Activated T-cell treated with anti-CD3 and anti-CD28 coated beads, Interleukin-2, amount 50 U/mL, for 72 hours (primary cell): ENCODE results near the gene RERE. TPM values are rescaled to one million over a fixed set of nuclear protein-coding genes. Genes with fewer than 3 reads are reported as not detected.
"Not testable (repeated sequence)": the region's sequence is repeated elsewhere in the genome, so short reads cannot be mapped to it uniquely, and the experiment has no call there.

Experiments
- ATAC-seq, 2 donors: fragments of 150-1000 bp; cut with Tn5 transposase; replicated peaks in 1 of 2; 2 replicates each; pipeline ENCODE4 v1.10.0; 2021; ENCODE audit warnings: moderate library complexity in 2 of 2, mild to moderate bottlenecking in 1 of 2
- DNase-seq, 2 donors: peaks; one replicate each; pipeline ENCODE4 v3.0.0; 2021 to 2022; ENCODE audit warnings: mixed read lengths in 1 of 2
- H3K27ac Mint-ChIP-seq: one replicate; pipeline ENCODE4 v1.8.0; 2022; ENCODE audit warnings: mild to moderate bottlenecking, moderate library complexity, mixed read lengths
- H3K27me3 Mint-ChIP-seq: one replicate; pipeline ENCODE4 v1.8.0; 2022; ENCODE audit warnings: low read depth, mixed read lengths
- H3K36me3 Mint-ChIP-seq, 2 donors: one replicate each; pipeline ENCODE4 v1.8.0; 2022; ENCODE audit warnings: mixed read lengths in 2 of 2, mild to moderate bottlenecking in 1 of 2; ENCODE audit not compliant: insufficient read depth in 2 of 2
- H3K4me1 Mint-ChIP-seq: one replicate; pipeline ENCODE4 v1.8.0; 2022; ENCODE audit warnings: low read depth, mixed read lengths
- H3K4me3 Mint-ChIP-seq, 2 donors: one replicate each; pipeline ENCODE4 v1.8.0; 2022; ENCODE audit warnings: mild to moderate bottlenecking in 2 of 2, mixed read lengths in 2 of 2, moderate library complexity in 2 of 2
- H3K9me3 Mint-ChIP-seq, 2 donors: one replicate each; pipeline ENCODE4 v1.8.0; 2022; ENCODE audit warnings: mixed read lengths in 2 of 2
- total RNA-seq, 2 donors: library from RNA; stranded (reverse); gene quantifications; one replicate each; pipeline ENCODE4 v1.2.3, GENCODE V29; 2022

The RERE gene
- total RNA-seq, 2 donors from 2014 or later, result 98.7 to 105 TPM

GRCh38 chr1:8812081-8812480 lies 5.4 kb downstream of the RERE start:
- ATAC-seq (no peak), DNase-seq (no peak)
- Mint-ChIP-seq H3K9me3 (no peaks in the 10 kb centered on the region), H3K36me3 (peaks cover 2 to 3% of the 10 kb centered on the region in 2 donors), H3K27ac (no peak overlapping the region), H3K4me3 (no peak overlapping the region), H3K27me3 (no peaks in the 10 kb centered on the region), H3K4me1 (peaks cover 44% of the 10 kb centered on the region)

GRCh38 chr1:8810987-8811386 lies 6.5 kb downstream of the RERE start:
- Mint-ChIP-seq H3K9me3 (no peaks in the 10 kb centered on the region), H3K4me1 (peaks cover 35% of the 10 kb centered on the region), H3K4me3 (no peak overlapping the region), H3K27ac (no peak overlapping the region), H3K27me3 (no peaks in the 10 kb centered on the region), H3K36me3 (no peaks in the 10 kb centered on the region)
- DNase-seq, result no peak
- no peak for ATAC-seq

GRCh38 chr1:8809342-8809736 lies 8.1 kb downstream of the RERE start:
- ATAC-seq (no peak), DNase-seq (no peak)
- H3K9me3 Mint-ChIP-seq, result no peaks in the 10 kb centered on the region
- H3K36me3 Mint-ChIP-seq, result no peaks in the 10 kb centered on the region
- H3K27ac Mint-ChIP-seq, result no peak overlapping the region
- H3K4me1 Mint-ChIP-seq, result peaks cover 18% of the 10 kb centered on the region
- no peak overlapping the region for H3K4me3 Mint-ChIP-seq
- H3K27me3 Mint-ChIP-seq, result no peaks in the 10 kb centered on the region

- Mint-ChIP-seq H3K27ac (no peak overlapping the region), H3K9me3 (no peaks in the 10 kb centered on the region), H3K36me3 (no peaks in the 10 kb centered on the region), H3K4me3 (no peak overlapping the region), H3K4me1 (peaks cover 5% of the 10 kb centered on the region), H3K27me3 (no peaks in the 10 kb centered on the region)
- no peak for DNase-seq
- no peak for ATAC-seq
Observed at GRCh38 chr1:8807004-8807403, 10.4 kb downstream of the RERE start.

- no peaks in the 10 kb centered on the region for H3K27me3 Mint-ChIP-seq
- no peaks in the 10 kb centered on the region for H3K36me3 Mint-ChIP-seq
- no peaks in the 10 kb centered on the region for H3K9me3 Mint-ChIP-seq
- H3K4me1 Mint-ChIP-seq, result peaks cover 15% of the 10 kb centered on the region
- H3K4me3 Mint-ChIP-seq, result no peak overlapping the region
- H3K27ac Mint-ChIP-seq, result no peak overlapping the region
- DNase-seq (no peak), ATAC-seq (no peak)
Observed at GRCh38 chr1:8800416-8800815, 17.0 kb downstream of the RERE start.

- ATAC-seq (no peak), DNase-seq (no peak)
- Mint-ChIP-seq H3K9me3 (no peaks in the 10 kb centered on the region), H3K4me1 (peaks cover 11% of the 10 kb centered on the region), H3K36me3 (no peaks in the 10 kb centered on the region), H3K4me3 (no peak overlapping the region), H3K27me3 (no peaks in the 10 kb centered on the region), H3K27ac (no peak overlapping the region)
Observed at GRCh38 chr1:8797216-8797615, 20.2 kb downstream of the RERE start.

GRCh38 chr1:8796812-8797211 lies 20.6 kb downstream of the RERE start:
- no peak overlapping the region for H3K4me3 Mint-ChIP-seq

GRCh38 chr1:8794605-8795004 lies 22.8 kb downstream of the RERE start:
- no peak for ATAC-seq
- Mint-ChIP-seq H3K36me3 (no peaks in the 10 kb centered on the region), H3K4me3 (no peak overlapping the region), H3K9me3 (no peaks in the 10 kb centered on the region), H3K27me3 (no peaks in the 10 kb centered on the region), H3K4me1 (peaks cover 10% of the 10 kb centered on the region), H3K27ac (peak overlapping the region; percentile 46)
- DNase-seq, result no peak

More at GRCh38 chr1:8796812-8797211, 20.6 kb downstream of the RERE start:
- H3K27me3 Mint-ChIP-seq, result no peaks in the 10 kb centered on the region
- no peak for DNase-seq
- H3K9me3 Mint-ChIP-seq, result no peaks in the 10 kb centered on the region
- peaks cover 10% of the 10 kb centered on the region for H3K4me1 Mint-ChIP-seq
- H3K27ac Mint-ChIP-seq, result no peak overlapping the region
- H3K36me3 Mint-ChIP-seq, result no peaks in the 10 kb centered on the region
- no peak for ATAC-seq

- Mint-ChIP-seq H3K27me3 (no peaks in the 10 kb centered on the region), H3K4me3 (no peak overlapping the region), H3K4me1 (peaks cover 3% of the 10 kb centered on the region), H3K36me3 (no peaks in the 10 kb centered on the region), H3K9me3 (no peaks in the 10 kb centered on the region), H3K27ac (peak overlapping the region; percentile 67)
- ATAC-seq (no peak), DNase-seq (no peak)
Observed at GRCh38 chr1:8791819-8792218, 25.6 kb downstream of the RERE start.

- H3K9me3 Mint-ChIP-seq, result no peaks in the 10 kb centered on the region
- no peaks in the 10 kb centered on the region for H3K27me3 Mint-ChIP-seq
- peaks cover 0 to under 1% of the 10 kb centered on the region in 2 donors for H3K36me3 Mint-ChIP-seq
- no peak for DNase-seq
- H3K4me3 Mint-ChIP-seq, result no peak overlapping the region
- peaks cover 1% of the 10 kb centered on the region for H3K4me1 Mint-ChIP-seq
- H3K27ac Mint-ChIP-seq, result no peak overlapping the region
- no peak for ATAC-seq
Observed at GRCh38 chr1:8790987-8791386, 26.5 kb downstream of the RERE start.

- no peak for DNase-seq
- ATAC-seq, result no peak
- Mint-ChIP-seq H3K4me3 (no peak overlapping the region), H3K27me3 (no peaks in the 10 kb centered on the region), H3K4me1 (peaks cover 5% of the 10 kb centered on the region), H3K27ac (no peak overlapping the region), H3K36me3 (peaks cover 0 to 1% of the 10 kb centered on the region in 2 donors), H3K9me3 (no peaks in the 10 kb centered on the region)
Observed at GRCh38 chr1:8790478-8790877, 27.0 kb downstream of the RERE start.

- no peaks in the 10 kb centered on the region for H3K27me3 Mint-ChIP-seq
- H3K4me1 Mint-ChIP-seq, result peaks cover 5% of the 10 kb centered on the region
- DNase-seq (no peak), ATAC-seq (no peak)
- no peaks in the 10 kb centered on the region for H3K9me3 Mint-ChIP-seq
- no peak overlapping the region for H3K4me3 Mint-ChIP-seq
- no peak overlapping the region for H3K27ac Mint-ChIP-seq
- H3K36me3 Mint-ChIP-seq, result peaks cover 0 to 1% of the 10 kb centered on the region in 2 donors
Observed at GRCh38 chr1:8789314-8790214, 27.9 kb downstream of the RERE start.

- Mint-ChIP-seq H3K27ac (no peak overlapping the region), H3K27me3 (no peaks in the 10 kb centered on the region), H3K4me1 (peaks cover 5% of the 10 kb centered on the region), H3K4me3 (no peak overlapping the region), H3K9me3 (no peaks in the 10 kb centered on the region), H3K36me3 (peaks cover 0 to 1% of the 10 kb centered on the region in 2 donors)
- DNase-seq (no peak), ATAC-seq (no peak)
Observed at GRCh38 chr1:8787218-8787617, 30.2 kb downstream of the RERE start.

- peaks cover 11% of the 10 kb centered on the region for H3K4me1 Mint-ChIP-seq
- ATAC-seq, H3K9me3 Mint-ChIP-seq, H3K4me3 Mint-ChIP-seq, H3K27me3 Mint-ChIP-seq, H3K27ac Mint-ChIP-seq, H3K36me3 Mint-ChIP-seq, DNase-seq: not testable (repeated sequence)
Observed at GRCh38 chr1:8786204-8786603, 31.2 kb downstream of the RERE start.
